DOHH2 (cell line): Measurements from ENCODE around the gene ZNF124.

ENCODE experiments used
- H3F3A ChIP-seq: fragments of 200-600 bp; sonication (generic), shearing (Covaris generic); 2 replicates; pipeline ENCODE4 v1.6.0; 2016; ENCODE audit warnings: antibody characterized with exemption, mild to moderate bottlenecking; ENCODE audit not compliant: control insufficient read depth, insufficient read depth
- H3K27ac ChIP-seq: fragments of 200-600 bp; sonication (generic); 2 replicates; pipeline ENCODE4 v1.5.1; 2014; ENCODE audit warnings: low read depth, mild to moderate bottlenecking, low read length, moderate library complexity
- H3K27me3 ChIP-seq: fragments of 200-600 bp; sonication (generic); 2 replicates; pipeline ENCODE4 v1.6.1; 2014; ENCODE audit warnings: mild to moderate bottlenecking, low read length, mixed read lengths; ENCODE audit not compliant: control insufficient read depth
- H3K36me3 ChIP-seq: fragments of 200-600 bp; sonication (generic); 2 replicates; pipeline ENCODE4 v1.6.1; 2014; ENCODE audit warnings: mild to moderate bottlenecking, low read length, moderate library complexity, mixed read lengths; ENCODE audit not compliant: control insufficient read depth
- H3K4me1 ChIP-seq: fragments of 200-600 bp; sonication (generic); 2 replicates; pipeline ENCODE4 v1.6.1; 2014; ENCODE audit warnings: mild to moderate bottlenecking, low read length, mixed read lengths; ENCODE audit not compliant: control insufficient read depth
- H3K4me2 ChIP-seq: fragments of 200-600 bp; sonication (generic); 2 replicates; pipeline ENCODE4 v1.6.0; 2014; ENCODE audit warnings: mild to moderate bottlenecking, low read length, moderate library complexity
- H3K4me3 ChIP-seq: fragments of 200-600 bp; sonication (generic); 2 replicates; pipeline ENCODE4 v1.5.1; 2014; ENCODE audit warnings: mild to moderate bottlenecking, low read length, mixed read lengths
- H3K79me2 ChIP-seq: fragments of 200-600 bp; sonication (generic); 2 replicates; pipeline ENCODE4 v1.6.1; 2014; ENCODE audit warnings: mild to moderate bottlenecking, low read length, mixed read lengths; ENCODE audit not compliant: control insufficient read depth
- H3K9me2 ChIP-seq: fragments of 200-600 bp; sonication (generic); replicated peaks from 2 replicates; pipeline ENCODE4 v1.6.1; 2014; ENCODE audit warnings: mild to moderate bottlenecking, low read length, mixed read lengths; ENCODE audit not compliant: control insufficient read depth
- H3K9me3 ChIP-seq: fragments of 200-600 bp; sonication (generic); 2 replicates; pipeline ENCODE4 v1.6.1; 2014; ENCODE audit warnings: antibody characterized with exemption, low read length, mixed read lengths; ENCODE audit not compliant: control insufficient read depth, insufficient read depth
- H4K20me1 ChIP-seq: fragments of 200-600 bp; sonication (generic); 2 replicates; pipeline ENCODE4 v1.6.0; 2014; ENCODE audit warnings: low read depth, mild to moderate bottlenecking, antibody characterized with exemption, low read length, moderate library complexity; ENCODE audit not compliant: control insufficient read depth, insufficient read depth
- EZH2phosphoT487 ChIP-seq: fragments of 200-600 bp; sonication (generic); IDR thresholded peaks from 2 replicates; pipeline ENCODE4 v1.6.1; 2017; ENCODE audit warnings: borderline replicate concordance, mild to moderate bottlenecking, antibody characterized with exemption, low read length, moderate library complexity, mixed read lengths
- TF ChIP-seq, protein P1 (sequence below): fragments of 200-600 bp; sonication (generic); IDR thresholded peaks from one replicate; pipeline ENCODE4 v1.5.1; 2014; ENCODE audit warnings: antibody characterized with exemption, mild to moderate bottlenecking, low read depth, low read length; ENCODE audit not compliant: poor library complexity, severe bottlenecking

Gene ZNF124

DNA sequence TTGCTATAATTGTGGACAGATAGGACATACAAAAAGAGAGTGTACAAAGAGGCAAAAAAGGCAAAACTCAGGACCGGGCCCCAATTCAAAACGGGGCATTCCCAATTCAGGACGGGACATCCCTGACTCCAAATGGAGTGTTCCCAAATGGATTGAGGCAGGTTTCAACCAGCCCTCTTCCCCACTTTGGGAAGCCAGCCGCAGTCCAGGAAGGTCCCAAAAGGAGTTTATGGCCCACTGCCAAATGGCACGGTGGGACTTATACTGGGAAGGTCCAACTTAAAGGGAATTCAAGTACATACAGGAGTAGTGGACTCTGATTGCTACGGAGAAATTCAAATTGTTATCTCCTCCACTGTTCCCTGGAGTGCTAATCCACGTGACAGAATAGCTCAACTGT is 64.1 kb downstream of the ZNF124 start:
- Histone ChIP-seq H3F3A (no peaks in the 10 kb centered on the region), H3K4me2 (no peak overlapping the region), H3K9me3 (peaks cover 7% of the 10 kb centered on the region), H3K9me2 (no peaks in the 10 kb centered on the region), H3K79me2 (peaks cover 15% of the 10 kb centered on the region), H3K27ac (no peak overlapping the region), H4K20me1 (no peaks in the 10 kb centered on the region), H3K36me3 (peaks cover 10% of the 10 kb centered on the region), H3K4me3 (no peak overlapping the region), H3K4me1 (peaks cover 12% of the 10 kb centered on the region), H3K27me3 (no peaks in the 10 kb centered on the region)
- TF ChIP-seq, protein P1, sequence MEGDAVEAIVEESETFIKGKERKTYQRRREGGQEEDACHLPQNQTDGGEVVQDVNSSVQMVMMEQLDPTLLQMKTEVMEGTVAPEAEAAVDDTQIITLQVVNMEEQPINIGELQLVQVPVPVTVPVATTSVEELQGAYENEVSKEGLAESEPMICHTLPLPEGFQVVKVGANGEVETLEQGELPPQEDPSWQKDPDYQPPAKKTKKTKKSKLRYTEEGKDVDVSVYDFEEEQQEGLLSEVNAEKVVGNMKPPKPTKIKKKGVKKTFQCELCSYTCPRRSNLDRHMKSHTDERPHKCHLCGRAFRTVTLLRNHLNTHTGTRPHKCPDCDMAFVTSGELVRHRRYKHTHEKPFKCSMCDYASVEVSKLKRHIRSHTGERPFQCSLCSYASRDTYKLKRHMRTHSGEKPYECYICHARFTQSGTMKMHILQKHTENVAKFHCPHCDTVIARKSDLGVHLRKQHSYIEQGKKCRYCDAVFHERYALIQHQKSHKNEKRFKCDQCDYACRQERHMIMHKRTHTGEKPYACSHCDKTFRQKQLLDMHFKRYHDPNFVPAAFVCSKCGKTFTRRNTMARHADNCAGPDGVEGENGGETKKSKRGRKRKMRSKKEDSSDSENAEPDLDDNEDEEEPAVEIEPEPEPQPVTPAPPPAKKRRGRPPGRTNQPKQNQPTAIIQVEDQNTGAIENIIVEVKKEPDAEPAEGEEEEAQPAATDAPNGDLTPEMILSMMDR, result no peak
- no peak for TF ChIP-seq EZH2phosphoT487

DNA sequence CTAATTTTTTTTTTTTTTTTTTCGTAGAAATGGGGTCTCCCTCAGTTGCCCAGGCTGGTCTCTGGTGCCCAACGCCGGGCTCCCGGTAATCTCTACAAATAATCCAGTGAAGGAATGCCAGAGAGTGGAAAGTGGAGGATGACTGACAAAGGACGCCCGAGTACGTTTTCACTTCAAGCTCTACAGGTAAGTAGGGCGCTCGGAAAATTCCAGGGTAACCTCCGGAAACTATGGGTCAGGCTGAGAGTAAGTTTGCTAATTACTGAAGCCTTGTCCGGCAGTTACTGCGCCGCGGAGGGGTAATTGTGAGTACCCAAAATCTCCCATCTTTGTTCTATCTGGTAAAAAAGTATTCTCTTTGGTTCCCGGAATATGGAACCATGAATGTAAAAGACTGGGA is 65.9 kb downstream of the ZNF124 start:
- Histone ChIP-seq H4K20me1 (no peaks in the 10 kb centered on the region), H3K9me2 (no peaks in the 10 kb centered on the region), H3K27ac (no peak overlapping the region), H3K36me3 (peaks cover 26% of the 10 kb centered on the region), H3K4me3 (no peak overlapping the region), H3K9me3 (peaks cover 13% of the 10 kb centered on the region), H3K4me1 (peaks cover 14% of the 10 kb centered on the region), H3K27me3 (no peaks in the 10 kb centered on the region), H3F3A (no peaks in the 10 kb centered on the region), H3K79me2 (peaks cover 32% of the 10 kb centered on the region), H3K4me2 (no peak overlapping the region)
- TF ChIP-seq EZH2phosphoT487, result no peak
- TF ChIP-seq, protein P1, result no peak
